ENCODE measurements around the gene DCTN4.
A peak's percentile ranks its signal among the peaks of the same experiment; 100 is the strongest.

DCTN4 gene

DNA sequence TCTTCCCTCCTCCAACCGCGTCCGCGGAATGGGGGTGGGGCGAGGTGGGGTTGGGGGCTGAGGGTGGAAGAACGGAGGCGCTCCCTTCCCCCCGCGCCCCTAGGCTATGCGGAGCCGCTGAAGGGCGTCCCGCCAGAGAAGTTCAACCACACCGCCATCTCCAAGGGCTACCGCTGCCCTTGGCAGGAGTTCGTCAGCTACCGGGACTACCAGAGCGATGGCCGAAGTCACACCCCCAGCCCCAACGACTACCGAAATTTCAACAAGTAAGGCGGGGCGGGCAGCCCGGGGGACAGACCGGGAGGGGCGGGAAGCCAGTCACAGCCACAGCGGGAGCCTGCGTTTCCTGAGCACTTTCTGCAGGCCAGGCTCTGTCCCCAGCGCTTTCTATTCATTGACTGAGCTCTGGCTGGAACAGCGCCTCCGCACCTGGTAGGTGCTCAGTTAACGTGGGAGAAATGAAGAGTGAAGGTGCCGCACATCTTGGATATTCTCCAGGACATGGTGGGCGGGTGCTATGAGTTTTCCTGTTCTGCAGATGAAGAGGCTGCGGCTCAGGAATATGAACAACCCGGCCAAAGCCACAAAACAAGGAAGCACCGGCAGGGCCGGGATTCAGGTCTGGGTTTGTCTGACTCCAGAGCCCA is 86.5 kb downstream of the DCTN4 start:
- no peak for TF ChIP-seq CTCF (IDR thresholded peaks at IDR 0.05; ENCODE audit: control insufficient read depth, insufficient read depth, low read depth, low read length, missing control alignments)
- peak overlapping the region; percentile 51 for H3K4me3 ChIP-seq (ENCODE audit: control insufficient read depth, low read depth, low read length)
- no peak for DNase-seq (ENCODE audit: low read depth)

GRCh38 chr5:150671509-150672236 is 87.1 kb downstream of the DCTN4 start:
- TF ChIP-seq CTCF (IDR thresholded peaks at IDR 0.05; ENCODE audit: control insufficient read depth, insufficient read depth, low read depth, low read length, missing control alignments), result no peak
- peak overlapping the region; percentile 51 for H3K4me3 ChIP-seq (ENCODE audit: control insufficient read depth, low read depth, low read length)
- DNase-seq (ENCODE audit: low read depth), result no peak

GRCh38 chr5:150670948-150671310 is 87.9 kb downstream of the DCTN4 start:
- no peak for TF ChIP-seq CTCF (IDR thresholded peaks at IDR 0.05; ENCODE audit: control insufficient read depth, insufficient read depth, low read depth, low read length, missing control alignments)
- DNase-seq (ENCODE audit: low read depth), result no peak
- H3K4me3 ChIP-seq (ENCODE audit: control insufficient read depth, low read depth, low read length), result no peak overlapping the region

DNA sequence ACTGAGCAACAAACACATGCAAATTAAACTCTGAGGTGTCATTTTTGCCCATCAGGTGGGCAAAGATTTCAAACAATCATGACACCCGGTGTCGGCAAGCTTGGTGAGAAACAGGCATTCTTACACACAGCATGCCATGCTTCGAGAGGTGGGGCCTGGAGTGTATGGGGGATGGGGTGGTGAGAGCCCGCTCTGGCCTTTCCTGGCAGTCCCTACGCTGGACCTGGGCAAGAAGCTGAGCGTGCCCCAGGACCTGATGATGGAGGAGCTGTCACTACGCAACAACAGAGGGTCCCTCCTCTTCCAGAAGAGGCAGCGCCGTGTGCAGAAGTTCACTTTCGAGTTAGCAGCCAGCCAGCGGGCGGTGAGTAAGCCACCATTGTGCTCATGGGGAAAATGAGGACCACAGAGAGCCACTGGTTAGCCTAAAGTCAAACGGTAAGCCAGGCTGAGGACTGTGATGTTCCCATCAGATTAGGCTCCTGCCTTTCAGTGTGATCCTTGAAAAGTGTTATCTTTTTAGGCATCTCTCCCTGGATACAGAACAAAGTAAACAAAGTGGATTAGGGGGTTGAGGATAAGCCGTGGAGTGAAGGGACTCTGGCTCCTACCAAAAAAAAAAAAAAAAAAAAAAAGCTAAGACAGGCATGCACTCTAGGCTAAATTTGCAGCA is 88.4 kb downstream of the DCTN4 start:
- TF ChIP-seq CTCF (IDR thresholded peaks at IDR 0.05; ENCODE audit: control insufficient read depth, insufficient read depth, low read depth, low read length, missing control alignments), result no peak
- DNase-seq (ENCODE audit: low read depth), result no peak
- H3K4me3 ChIP-seq (ENCODE audit: control insufficient read depth, low read depth, low read length), result no peak overlapping the region

DNA sequence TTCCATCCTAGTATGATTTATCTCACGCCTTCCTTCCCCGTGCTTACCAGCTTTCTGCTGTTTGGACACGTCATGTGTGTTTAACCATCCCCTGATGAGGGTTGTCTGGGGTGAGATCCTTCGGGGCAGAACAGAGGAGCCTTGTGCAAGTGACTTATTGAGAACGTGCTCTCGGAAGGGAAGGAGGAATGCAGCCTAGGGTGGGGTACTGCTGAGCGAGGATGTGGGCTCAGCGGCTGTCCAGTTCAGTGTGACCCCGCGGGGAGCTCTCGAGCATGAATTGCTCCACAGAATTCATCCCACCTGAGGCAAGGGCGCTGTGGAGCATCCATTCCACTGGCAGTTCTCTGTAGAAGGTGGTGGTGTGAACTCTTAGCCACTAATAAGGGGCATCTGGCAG is 93.8 kb downstream of the DCTN4 start:
- TF ChIP-seq CTCF (IDR thresholded peaks at IDR 0.05; ENCODE audit: control insufficient read depth, insufficient read depth, low read depth, low read length, missing control alignments), result no peak
- no peak for DNase-seq (ENCODE audit: low read depth)
- no peak overlapping the region for H3K4me3 ChIP-seq (ENCODE audit: control insufficient read depth, low read depth, low read length)

GRCh38 chr5:150663936-150664335 is 94.9 kb downstream of the DCTN4 start:
- DNase-seq (ENCODE audit: low read depth), result no peak
- TF ChIP-seq CTCF (IDR thresholded peaks at IDR 0.05; ENCODE audit: control insufficient read depth, insufficient read depth, low read depth, low read length, missing control alignments), result no peak
- no peak overlapping the region for H3K4me3 ChIP-seq (ENCODE audit: control insufficient read depth, low read depth, low read length)
